SHP77 treated with DMSO at 0.1 percent for 48 hours (cell line): ENCODE measurements around the gene ANTXRL.
"Not testable (repeated sequence)": the region's sequence is repeated elsewhere in the genome, so short reads cannot be mapped to it uniquely, and the experiment has no call there.

ENCODE experiments used
- DNase-seq: peaks from one replicate; lab custom pipeline; 2025; lab: John Stamatoyannopoulos, UW

Gene ANTXRL

DNA sequence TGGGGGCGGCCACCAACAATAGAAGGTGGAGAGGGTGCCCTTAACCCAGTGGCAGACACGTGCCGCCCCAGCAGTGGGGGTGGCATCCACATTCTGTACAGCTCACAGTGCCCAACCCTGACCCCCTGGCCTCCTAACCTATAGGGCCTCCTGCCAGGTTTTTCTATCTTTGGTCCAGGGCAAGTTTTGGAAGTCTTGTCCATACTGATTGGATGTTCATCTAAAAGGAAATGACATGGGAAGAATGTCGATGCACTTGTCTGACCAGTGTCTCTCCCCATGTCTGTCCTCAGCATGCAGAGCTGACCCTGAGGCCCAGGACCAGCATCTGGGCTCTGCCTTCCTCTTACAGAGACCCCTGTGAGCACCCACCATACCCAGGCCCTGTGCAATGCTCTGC lies 32.3 kb upstream of the ANTXRL start:
- DNase-seq: no peak

DNA sequence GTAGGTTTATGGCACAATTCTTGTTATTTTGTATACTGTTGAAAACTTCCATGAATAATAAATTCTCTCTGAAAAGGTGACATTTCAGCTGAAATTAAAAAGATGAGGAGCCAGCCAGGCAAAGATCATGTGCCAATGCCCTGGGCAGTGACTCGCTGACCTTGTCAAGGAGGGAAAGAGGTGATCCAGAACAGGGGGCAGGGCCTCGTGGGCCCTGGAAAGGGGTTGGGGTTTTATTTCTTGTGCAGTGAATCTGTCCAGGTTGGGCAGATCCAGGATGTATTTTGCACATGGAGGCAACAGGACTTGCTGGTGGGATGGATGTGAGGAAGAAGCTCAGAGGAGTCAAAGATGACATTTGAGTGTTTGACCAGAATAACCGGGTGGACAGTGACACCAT lies 31.6 kb upstream of the ANTXRL start:
- DNase-seq: not testable (repeated sequence)

DNA sequence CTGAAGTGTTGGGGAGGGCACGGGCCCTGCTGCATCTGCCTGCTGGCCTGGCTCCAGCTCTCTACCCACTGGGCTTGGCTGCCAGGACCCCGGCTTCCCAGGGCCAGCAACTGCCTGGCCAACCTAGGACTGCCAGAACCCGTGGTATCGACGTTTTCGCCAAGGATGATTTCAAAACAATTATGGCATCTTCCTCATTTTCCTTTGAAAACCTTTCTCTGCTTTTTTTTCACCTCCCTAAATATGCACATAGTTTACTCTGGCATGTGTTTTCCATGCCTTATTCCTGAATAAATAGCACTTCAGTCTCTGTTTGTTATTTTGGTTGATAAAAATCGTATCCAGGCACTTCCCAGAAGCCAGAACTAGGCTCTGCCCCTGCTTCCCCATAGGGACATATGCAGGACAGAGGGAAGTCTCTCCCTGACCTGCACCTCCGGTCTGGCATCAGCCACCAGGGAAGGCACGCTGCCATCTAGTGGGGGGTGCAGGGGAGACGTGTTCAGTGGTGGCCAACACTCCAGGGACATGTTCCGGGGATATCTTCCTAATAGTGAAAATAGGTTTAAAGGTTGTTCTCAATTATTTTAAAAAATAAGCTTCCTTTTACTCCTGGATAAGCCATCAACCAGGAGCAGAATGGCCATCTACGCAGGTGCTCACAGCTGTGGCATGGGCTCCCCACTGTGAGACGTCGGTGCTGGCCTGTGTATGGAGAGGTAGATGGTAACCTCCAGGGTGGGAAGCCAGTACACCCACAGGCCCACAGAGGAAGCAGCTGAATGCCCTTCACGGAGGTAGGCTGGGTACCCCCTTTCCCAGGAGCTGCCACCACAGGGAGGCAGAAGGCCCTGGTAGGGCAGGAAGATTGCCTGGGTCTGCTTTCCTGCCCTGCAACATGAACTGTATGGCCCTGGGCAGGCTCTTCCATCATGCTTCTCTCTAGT lies 30.7 kb upstream of the ANTXRL start:
- DNase-seq: no peak

GRCh38 chr10:46257099-46257498 lies 29.7 kb upstream of the ANTXRL start:
- no peak for DNase-seq

GRCh38 chr10:46262906-46263560 lies 23.8 kb upstream of the ANTXRL start:
- DNase-seq: not testable (repeated sequence)

DNA sequence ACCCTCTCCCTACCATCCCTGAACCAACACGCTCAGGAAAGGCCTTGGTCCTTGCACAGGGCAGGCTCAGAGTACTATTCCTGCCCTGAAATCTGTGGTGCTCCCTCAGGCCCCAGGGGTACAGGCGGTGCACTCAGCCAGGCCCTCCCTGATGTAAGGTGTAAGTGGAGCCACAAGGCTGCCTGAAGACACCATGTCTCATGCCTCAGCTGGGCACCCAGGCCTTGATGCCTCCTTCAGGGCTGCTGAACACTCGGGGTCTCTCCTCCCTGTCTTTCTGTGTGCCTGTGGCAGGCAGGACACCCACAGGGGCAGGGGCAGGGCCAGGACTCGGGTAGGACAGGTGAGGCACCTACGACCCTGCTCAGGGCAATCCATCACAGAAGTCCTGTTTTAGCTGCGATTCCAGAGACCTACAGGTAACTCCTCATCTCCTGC lies 22.9 kb upstream of the ANTXRL start:
- DNase-seq: no peak

DNA sequence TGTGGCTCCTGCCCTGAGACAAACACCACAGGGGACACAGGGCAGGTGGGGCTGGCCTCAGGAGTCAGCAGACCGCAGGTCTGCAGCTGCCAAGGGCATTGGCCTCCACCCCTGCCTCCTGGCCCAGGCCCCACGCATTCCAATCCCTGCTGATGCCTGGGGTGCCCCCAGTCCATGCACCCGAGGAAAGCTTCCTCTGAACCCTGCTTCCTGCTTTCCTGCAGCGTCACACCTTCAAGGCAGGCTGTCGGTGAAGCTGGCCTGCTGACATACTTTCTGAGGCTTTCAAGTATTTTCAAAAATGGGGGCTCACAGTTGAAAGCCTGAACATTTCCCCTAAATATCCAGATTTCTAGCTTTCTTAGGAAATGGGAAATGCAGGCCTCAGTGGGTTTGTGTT lies 22.5 kb upstream of the ANTXRL start:
- DNase-seq: no peak

- no peak for DNase-seq
These were observed 21.9 kb upstream of the ANTXRL start for GRCh38 chr10:46264737-46265368.

GRCh38 chr10:46265566-46266305 lies 21.1 kb upstream of the ANTXRL start:
- DNase-seq: not testable (repeated sequence)

DNA sequence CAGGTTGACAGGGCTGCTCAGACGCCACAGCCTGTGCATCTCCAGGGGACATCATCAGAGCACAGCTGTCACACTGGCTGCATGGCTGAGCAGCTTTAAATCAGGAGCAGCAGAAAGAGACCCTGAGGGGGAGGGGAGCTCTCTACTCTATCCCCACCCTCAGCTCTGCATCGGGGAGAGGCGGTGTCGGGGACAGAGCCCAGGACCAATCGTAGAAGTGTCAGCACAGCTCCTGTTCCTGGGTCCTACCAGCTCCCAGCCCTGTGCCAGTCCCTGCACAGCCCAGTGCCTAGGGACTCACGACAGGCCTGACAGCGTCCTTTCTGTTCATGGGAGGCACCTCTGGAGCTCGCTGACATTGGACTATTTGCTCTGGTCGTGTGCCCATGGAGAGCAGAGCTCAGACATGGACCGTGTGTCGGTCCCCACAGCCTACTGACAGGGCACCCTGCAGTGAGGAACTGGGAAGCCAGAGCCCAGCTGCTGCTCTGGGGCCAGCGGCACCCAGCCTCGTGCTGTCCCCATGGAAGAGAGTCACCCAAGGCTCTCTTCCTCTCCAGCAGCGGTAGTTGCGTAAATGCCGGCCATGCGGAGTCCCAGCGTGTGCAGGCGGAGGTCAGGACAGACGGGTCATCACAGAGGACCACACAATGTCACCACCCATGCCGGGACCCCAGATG lies 20.4 kb upstream of the ANTXRL start:
- no peak for DNase-seq

GRCh38 chr10:46267132-46267985 lies 19.4 kb upstream of the ANTXRL start:
- no peak for DNase-seq

GRCh38 chr10:46268076-46268881 lies 18.5 kb upstream of the ANTXRL start:
- no peak for DNase-seq

DNA sequence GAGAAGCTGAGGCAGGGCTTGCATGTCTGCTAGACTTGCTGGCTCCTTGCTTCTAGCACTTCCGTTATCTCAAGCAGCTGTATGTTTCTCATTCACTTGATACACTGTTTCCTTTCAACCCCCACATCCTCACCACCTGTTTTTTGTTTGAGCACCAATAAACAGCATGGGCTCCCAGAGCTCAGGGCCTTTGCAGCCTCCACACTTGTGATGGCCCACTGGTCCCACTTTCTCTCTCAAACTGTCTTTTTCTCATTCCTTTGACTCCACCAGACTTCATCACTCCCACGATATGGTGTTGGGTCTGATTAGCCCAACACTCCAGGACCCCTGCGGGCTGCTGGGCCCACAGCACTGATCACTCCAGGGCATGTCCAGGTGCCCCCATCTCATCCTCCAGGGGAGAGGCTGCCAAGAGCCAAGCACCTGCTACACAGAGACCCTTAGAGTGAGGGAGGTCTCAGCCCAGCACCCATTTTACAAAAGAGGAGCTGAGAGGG lies 17.2 kb upstream of the ANTXRL start:
- not testable (repeated sequence) for DNase-seq

GRCh38 chr10:46270086-46270811 lies 16.5 kb upstream of the ANTXRL start:
- DNase-seq: no peak

- DNase-seq: not testable (repeated sequence)
These were observed 15.8 kb upstream of the ANTXRL start for GRCh38 chr10:46270963-46271530.

- DNase-seq: not testable (repeated sequence)
These were observed 14.8 kb upstream of the ANTXRL start for GRCh38 chr10:46271795-46272499.

DNA sequence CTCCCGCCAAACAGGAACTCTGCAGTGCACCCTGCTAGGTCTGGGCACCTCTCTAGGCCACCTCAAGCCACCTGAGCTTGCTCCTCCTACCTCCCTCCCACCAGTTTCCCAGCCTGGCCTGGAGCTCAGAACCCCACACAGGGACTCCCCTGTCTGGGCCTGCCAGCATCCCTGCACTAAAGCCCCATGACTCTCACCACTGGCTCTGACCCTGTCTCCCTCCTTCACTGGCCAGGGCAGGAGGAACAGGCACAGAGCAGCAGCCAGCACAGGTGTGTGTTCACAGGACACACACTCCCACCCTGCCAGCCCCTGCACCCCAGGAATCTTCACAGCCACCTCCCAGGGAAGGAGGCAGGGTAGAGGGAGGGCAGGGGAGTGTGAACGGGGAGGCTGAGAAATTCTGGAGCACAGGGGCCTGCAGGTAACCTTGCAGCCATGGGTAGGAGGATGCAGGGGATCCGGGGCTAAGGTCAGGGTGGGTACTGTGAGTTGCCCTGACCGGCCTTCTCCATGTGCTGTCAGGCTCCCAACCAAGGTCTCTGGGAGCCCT lies 13.9 kb upstream of the ANTXRL start:
- DNase-seq: no peak
